Neuronal stem cell (in vitro differentiated cells): ENCODE data around the gene DUOX2.
"Not testable (repeated sequence)": the region's sequence is repeated elsewhere in the genome, so short reads cannot be mapped to it uniquely, and the experiment has no call there.

Experiments
- DNase-seq: peaks from one replicate; pipeline ENCODE4 v3.0.0-alpha.2; 2013; ENCODE audit warnings: low spot score
- H2AFZ ChIP-seq: one replicate; pipeline ENCODE4 v1.6.1; 2013; ENCODE audit warnings: mild to moderate bottlenecking, low read length, inconsistent platforms
- H2AK5ac ChIP-seq: 2 replicates; pipeline ENCODE4 v1.6.1; 2013; ENCODE audit warnings: low read depth, mild to moderate bottlenecking, inconsistent platforms, low read length, moderate library complexity, mixed read lengths
- H2BK120ac ChIP-seq: 2 replicates; pipeline ENCODE4 v1.6.1; 2013; ENCODE audit warnings: low read depth, mild to moderate bottlenecking, inconsistent platforms, low read length, moderate library complexity, mixed read lengths
- H2BK12ac ChIP-seq: one replicate; pipeline ENCODE4 v1.6.1; 2013; ENCODE audit warnings: low read length, inconsistent platforms
- H2BK15ac ChIP-seq: 2 replicates; pipeline ENCODE4 v1.6.1; 2013; ENCODE audit warnings: mild to moderate bottlenecking, low read length, inconsistent platforms, mixed read lengths
- H2BK5ac ChIP-seq: one replicate; pipeline ENCODE4 v1.6.1; 2013; ENCODE audit warnings: inconsistent platforms, mild to moderate bottlenecking, low read length, moderate library complexity
- H3K14ac ChIP-seq: one replicate; pipeline ENCODE4 v1.6.1; 2013; ENCODE audit warnings: low read length, inconsistent platforms
- H3K18ac ChIP-seq: 2 replicates; pipeline ENCODE4 v1.6.1; 2013; ENCODE audit warnings: low read length, inconsistent platforms
- H3K23ac ChIP-seq: 2 replicates; pipeline ENCODE4 v1.6.1; 2013; ENCODE audit warnings: low read depth, mild to moderate bottlenecking, mixed read lengths, low read length, inconsistent platforms; ENCODE audit not compliant: poor library complexity
- H3K27ac ChIP-seq: replicated peaks from 3 replicates; pipeline ENCODE4 v1.5.1; 2013; ENCODE audit warnings: low read length, inconsistent platforms
- H3K27me3 ChIP-seq, 3 experiments: 2 replicates each; pipeline ENCODE4 v1.6.1; 2013; ENCODE audit warnings: low read length in 3 of 3, mild to moderate bottlenecking in 2 of 3, inconsistent platforms in 1 of 3, low read depth in 1 of 3, mixed read lengths in 1 of 3, moderate library complexity in 1 of 3; ENCODE audit not compliant: control insufficient read depth in 3 of 3, insufficient read depth in 3 of 3
- H3K36me3 ChIP-seq, 2 donors: replicated peaks in 1 of 2; 2 replicates each; pipeline ENCODE4 v1.6.1; 2013; ENCODE audit warnings: low read length in 2 of 2; ENCODE audit not compliant: control insufficient read depth in 2 of 2, insufficient read depth in 2 of 2
- H3K4ac ChIP-seq: 2 replicates; pipeline ENCODE4 v1.6.1; 2013; ENCODE audit warnings: inconsistent platforms, mild to moderate bottlenecking, low read length, moderate library complexity
- H3K4me1 ChIP-seq, 2 donors: 1 replicate in 1 of 2; 2 replicates in 1 of 2; pipeline ENCODE4 v1.6.1; 2013; ENCODE audit warnings: low read length in 2 of 2, low read depth in 1 of 2; ENCODE audit not compliant: control insufficient read depth in 2 of 2, insufficient read depth in 1 of 2
- H3K4me2 ChIP-seq: one replicate; pipeline ENCODE4 v1.6.1; 2013; ENCODE audit warnings: mild to moderate bottlenecking, low read length, inconsistent platforms; ENCODE audit not compliant: insufficient read depth, poor library complexity, severe bottlenecking
- H3K4me3 ChIP-seq, 2 donors: 2 replicates each; pipeline ENCODE4 v1.5.1; 2013; ENCODE audit warnings: low read length in 2 of 2, mild to moderate bottlenecking in 2 of 2, inconsistent platforms in 1 of 2, moderate library complexity in 1 of 2
- H3K79me1 ChIP-seq: one replicate; pipeline ENCODE4 v1.6.1; 2013; ENCODE audit warnings: low read depth, mild to moderate bottlenecking, inconsistent platforms, low read length, moderate library complexity
- H3K9ac ChIP-seq: one replicate; pipeline ENCODE4 v1.6.1; 2013; ENCODE audit warnings: mild to moderate bottlenecking, low read depth, low read length, inconsistent platforms; ENCODE audit not compliant: poor library complexity
- H3K9me3 ChIP-seq, 2 donors: replicated peaks in 1 of 2; 2 replicates each; pipeline versions ENCODE3 to v1.6.1; 2013; ENCODE audit warnings: low read length in 2 of 2, mild to moderate bottlenecking in 2 of 2, inconsistent platforms in 1 of 2, low read depth in 1 of 2, mixed read lengths in 1 of 2, moderate library complexity in 1 of 2; ENCODE audit not compliant: control insufficient read depth in 2 of 2, insufficient read depth in 1 of 2
- H4K8ac ChIP-seq: one replicate; pipeline ENCODE4 v1.6.1; 2013; ENCODE audit warnings: low read depth, mild to moderate bottlenecking, inconsistent platforms, low read length, moderate library complexity
- H4K91ac ChIP-seq: one replicate; pipeline ENCODE4 v1.6.1; 2013; ENCODE audit warnings: low read length, low read depth, mild to moderate bottlenecking, inconsistent platforms; ENCODE audit not compliant: poor library complexity
- WGBS, 2 donors: extraction: QIAGEN DNeasy Blood & Tissue Kit; methylation state at CpG; one replicate each; pipeline ENCODE4 v1.1.7; 2013; ENCODE audit warnings: missing lambda C conversion rate in 2 of 2, mixed read lengths in 1 of 2; ENCODE audit not compliant: insufficient read length in 2 of 2, insufficient replicate concordance in 1 of 2; ENCODE audit errors: extremely low coverage in 2 of 2; 5-methylcytosine and 5-hydroxymethylcytosine counted together

The DUOX2 gene

DNA sequence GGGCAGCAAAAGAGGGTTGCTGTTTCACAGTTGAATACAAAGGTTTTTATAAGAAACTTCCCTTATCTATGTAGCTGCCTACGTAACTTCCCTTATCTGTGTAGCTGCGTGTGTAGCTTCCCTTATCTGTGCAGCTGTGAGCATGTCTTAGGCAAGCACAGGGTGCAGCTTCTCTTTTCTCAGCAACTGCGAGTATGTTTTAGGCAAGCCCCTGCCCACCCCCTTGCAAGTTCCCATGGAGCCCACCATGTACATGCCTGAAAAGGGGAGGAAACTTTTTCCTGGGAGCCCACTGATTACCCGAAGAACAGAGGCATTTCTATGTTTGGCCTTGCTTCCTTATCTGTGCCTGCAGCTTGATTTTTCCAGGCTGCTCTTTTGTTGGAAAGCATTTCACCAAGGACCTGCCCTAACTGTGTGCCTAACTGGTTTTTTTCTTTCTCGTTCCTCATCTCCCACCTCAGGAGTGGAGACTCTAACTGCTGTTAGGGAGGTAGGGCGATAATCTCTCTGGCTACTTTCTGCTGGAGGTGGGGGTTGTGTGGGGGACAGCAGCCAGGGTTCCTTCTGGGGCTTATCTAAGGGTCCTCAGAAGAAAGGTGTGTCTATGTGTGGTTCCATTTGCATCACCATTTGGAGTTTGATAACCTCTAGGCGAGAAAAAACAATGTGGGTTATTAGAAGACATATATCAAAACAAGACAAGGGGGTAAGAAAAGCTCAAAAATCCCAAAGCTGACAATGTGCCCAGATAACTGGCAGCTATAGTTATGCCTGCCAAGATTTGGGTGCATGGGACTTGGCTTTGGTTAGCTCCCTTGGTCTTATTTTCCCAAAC, 65.0 kb downstream of the DUOX2 start:
- H3K4me1 ChIP-seq = no peaks in the 10 kb centered on the region
- peaks cover 13 to 57% of the 10 kb centered on the region in 2 donors for H3K36me3 ChIP-seq
- no peak overlapping the region for H3K14ac ChIP-seq
- no peak overlapping the region for H3K18ac ChIP-seq
- no peak overlapping the region for H3K4ac ChIP-seq
- no peak overlapping the region for H2BK120ac ChIP-seq
- no peak overlapping the region for H4K91ac ChIP-seq
- H2BK5ac ChIP-seq = no peak overlapping the region
- DNase-seq = no peak
- H3K79me1 ChIP-seq = no peaks in the 10 kb centered on the region
- no peak overlapping the region for H3K9ac ChIP-seq
- H3K4me3 ChIP-seq = no peak overlapping the region
- H3K4me2 ChIP-seq = no peak overlapping the region
- H2BK15ac ChIP-seq = no peak overlapping the region
- H2AFZ ChIP-seq = no peak overlapping the region
- no peak overlapping the region for H2AK5ac ChIP-seq
- H3K27me3 ChIP-seq = no peaks in the 10 kb centered on the region
- no peak overlapping the region for H2BK12ac ChIP-seq
- WGBS, 2 donors = no CpG with 5 or more reads among the region's 7 CpGs
- H3K23ac ChIP-seq = no peak overlapping the region
- no peak overlapping the region for H3K27ac ChIP-seq
- peaks cover 5 to 49% of the 10 kb centered on the region in 2 donors for H3K9me3 ChIP-seq
- no peak overlapping the region for H4K8ac ChIP-seq

DNA sequence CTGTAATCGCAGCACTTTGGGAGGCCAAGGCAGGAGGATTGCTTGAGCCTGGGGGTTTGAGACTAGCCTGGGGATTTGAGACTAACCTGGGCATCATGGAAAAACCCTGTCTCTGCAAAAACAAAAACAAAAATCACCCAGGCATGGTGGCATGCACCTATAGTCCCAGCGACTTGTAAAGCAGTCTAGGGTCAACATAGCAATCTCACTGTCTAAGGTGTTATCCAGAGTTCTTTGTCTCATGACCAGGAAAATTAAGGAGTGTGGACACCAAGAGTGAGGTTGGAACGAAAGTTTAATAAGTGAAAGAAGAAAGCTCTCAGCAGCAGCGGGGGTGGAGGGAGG, 65.6 kb downstream of the DUOX2 start:
- not testable (repeated sequence) for H2BK12ac ChIP-seq, H3K27ac ChIP-seq, DNase-seq, H3K4me2 ChIP-seq, H3K79me1 ChIP-seq, H2BK120ac ChIP-seq, H4K91ac ChIP-seq, H3K4me3 ChIP-seq, H3K9ac ChIP-seq, H2AFZ ChIP-seq, H3K4ac ChIP-seq, H3K14ac ChIP-seq, H3K23ac ChIP-seq, H2BK15ac ChIP-seq, H3K18ac ChIP-seq, H2AK5ac ChIP-seq, H4K8ac ChIP-seq, H3K4me1 ChIP-seq, H3K27me3 ChIP-seq, H2BK5ac ChIP-seq
- Histone ChIP-seq H3K36me3 (peaks cover 13 to 57% of the 10 kb centered on the region in 2 donors), H3K9me3 (peaks cover 5 to 49% of the 10 kb centered on the region in 2 donors)
- no CpG with 5 or more reads among the region's 4 CpGs for WGBS, 2 donors

DNA sequence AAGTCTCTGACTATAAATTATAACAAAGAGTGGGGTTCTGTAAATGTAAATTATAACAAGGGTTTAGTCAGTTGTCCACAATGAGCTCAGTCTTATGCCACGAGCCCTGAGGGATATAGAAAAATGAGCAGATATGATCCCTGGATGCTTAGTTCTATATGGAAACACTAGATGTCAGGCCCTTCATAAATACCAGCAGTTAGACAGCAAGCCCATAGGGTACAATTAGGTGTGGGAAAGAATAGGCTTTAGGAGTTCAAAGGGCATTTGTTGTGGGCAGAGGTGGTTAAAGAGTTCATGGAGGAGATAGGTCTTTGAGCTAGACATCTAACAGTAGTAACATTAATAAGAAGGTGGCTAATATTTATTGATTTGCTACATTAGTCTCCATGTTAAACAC, 69.7 kb downstream of the DUOX2 start:
- not testable (repeated sequence) for H3K4ac ChIP-seq, H2BK15ac ChIP-seq
- no CpG with 5 or more reads among the region's 1 CpG for WGBS, 2 donors

DNA sequence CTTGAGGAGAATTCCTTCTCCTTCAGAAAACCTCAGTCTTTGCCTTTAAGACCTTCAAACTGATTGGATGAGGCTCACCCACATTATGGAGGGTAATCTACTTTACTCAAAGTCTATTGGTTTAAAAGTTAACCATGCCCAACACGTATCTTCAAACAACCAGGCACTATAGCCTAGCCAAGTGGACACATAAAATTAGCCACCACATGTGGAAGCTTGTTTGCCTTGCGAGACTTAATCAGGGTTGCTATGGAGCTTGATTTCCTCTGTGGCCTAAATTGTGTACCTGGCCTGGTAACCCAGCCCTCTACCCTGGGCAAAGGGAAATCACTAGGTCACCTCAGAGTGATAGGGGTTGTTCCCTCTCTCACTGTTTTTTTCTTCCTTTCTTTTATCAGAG, 71.1 kb downstream of the DUOX2 start:
- H3K4me1 ChIP-seq, H3K9me3 ChIP-seq, H3K4me2 ChIP-seq, H2AK5ac ChIP-seq, H2BK5ac ChIP-seq, H2AFZ ChIP-seq, H3K14ac ChIP-seq, H2BK12ac ChIP-seq, H3K4ac ChIP-seq, H3K27ac ChIP-seq, H3K27me3 ChIP-seq, H2BK15ac ChIP-seq, H3K18ac ChIP-seq, H2BK120ac ChIP-seq, DNase-seq, H3K79me1 ChIP-seq, H4K91ac ChIP-seq, H3K9ac ChIP-seq, H3K4me3 ChIP-seq, H3K23ac ChIP-seq, H4K8ac ChIP-seq: not testable (repeated sequence)
- peaks cover 2 to 17% of the 10 kb centered on the region in 2 donors for H3K36me3 ChIP-seq
- WGBS, 2 donors = no CpG with 5 or more reads among the region's 2 CpGs

More for the DNA sequence above, 69.7 kb downstream of the DUOX2 start:
- H3K14ac ChIP-seq, H3K23ac ChIP-seq, H3K27ac ChIP-seq, H2AFZ ChIP-seq, DNase-seq, H2BK5ac ChIP-seq, H4K91ac ChIP-seq, H3K4me1 ChIP-seq, H3K4me3 ChIP-seq, H3K27me3 ChIP-seq, H2BK12ac ChIP-seq, H2BK120ac ChIP-seq, H3K79me1 ChIP-seq, H3K4me2 ChIP-seq, H2AK5ac ChIP-seq, H3K9ac ChIP-seq, H3K18ac ChIP-seq, H4K8ac ChIP-seq: not testable (repeated sequence)
- H3K36me3 ChIP-seq = peaks cover 6 to 29% of the 10 kb centered on the region in 2 donors
- peaks cover 0 to 15% of the 10 kb centered on the region in 2 donors for H3K9me3 ChIP-seq
